Prostate gland (tissue), 2 donors: ENCODE measurements around the gene LRGUK.

Source experiments
- CTCF ChIP-seq, 4 experiments: fragments of 200-600 bp in 2 of 4; fragments of 450-650 bp in 2 of 4; sonication (generic) in 2 of 4; IDR thresholded peaks; 1 replicate in 3 of 4; 2 replicates in 1 of 4; pipeline ENCODE4 v1.5.1; 2016 to 2019; ENCODE audit warnings: antibody characterized with exemption in 4 of 4, mild to moderate bottlenecking in 2 of 4, moderate library complexity in 2 of 4
- POLR2A ChIP-seq: fragments of 450-650 bp; IDR thresholded peaks from one replicate; pipeline ENCODE4 v1.6.1; 2016; ENCODE audit warnings: antibody characterized with exemption, mild to moderate bottlenecking
- POLR2AphosphoS5 ChIP-seq: sonication (generic); formaldehyde crosslinking; IDR thresholded peaks from one replicate; pipeline ENCODE4 v1.6.1; 2017; ENCODE audit warnings: antibody characterized with exemption

DNA sequence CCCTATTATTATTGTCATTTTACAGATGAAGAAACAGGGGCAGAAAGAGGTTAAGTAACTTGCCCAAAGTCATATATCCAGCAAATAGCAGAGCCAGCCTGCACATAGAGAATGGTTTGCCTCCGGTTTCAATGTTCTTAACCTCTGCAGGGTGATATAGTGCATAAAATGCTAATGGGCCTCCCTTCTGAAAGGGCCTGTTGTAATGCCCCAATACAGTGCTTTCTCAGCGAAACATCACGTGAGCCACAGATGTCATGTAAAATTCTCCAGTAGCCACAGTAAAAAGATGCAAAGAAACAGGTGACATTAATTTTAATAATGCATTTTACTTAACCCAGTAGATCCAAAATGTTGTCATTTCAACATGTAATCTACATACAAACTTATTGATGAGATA lies 38.1 kb downstream of the LRGUK start:
- no peak for TF ChIP-seq CTCF (IDR thresholded peaks at IDR 0.05)
- TF ChIP-seq POLR2AphosphoS5: no peak
- TF ChIP-seq POLR2A: no peak
